ENCODE results near the gene SUPT3H.

SUPT3H gene

DNA sequence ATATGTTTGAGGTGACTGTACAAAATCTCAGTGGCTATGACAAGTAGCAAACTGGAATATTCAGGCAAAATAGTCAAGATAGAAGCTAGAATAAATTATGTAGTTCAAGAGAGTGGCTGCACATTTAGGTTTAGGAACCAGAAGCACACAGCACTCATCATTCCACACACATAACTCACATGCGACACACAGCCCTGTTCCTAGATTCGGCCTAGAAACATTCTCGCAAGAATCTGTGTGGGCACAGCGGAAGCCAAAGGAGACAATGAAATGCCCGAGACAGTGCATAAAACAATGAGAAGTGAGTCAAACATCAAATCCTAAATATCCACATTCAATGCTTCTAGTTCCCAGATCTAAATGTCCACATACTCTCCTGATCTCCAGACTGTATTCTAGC lies 9.5 kb upstream of the SUPT3H start:
- DNase-seq = no peak

DNA sequence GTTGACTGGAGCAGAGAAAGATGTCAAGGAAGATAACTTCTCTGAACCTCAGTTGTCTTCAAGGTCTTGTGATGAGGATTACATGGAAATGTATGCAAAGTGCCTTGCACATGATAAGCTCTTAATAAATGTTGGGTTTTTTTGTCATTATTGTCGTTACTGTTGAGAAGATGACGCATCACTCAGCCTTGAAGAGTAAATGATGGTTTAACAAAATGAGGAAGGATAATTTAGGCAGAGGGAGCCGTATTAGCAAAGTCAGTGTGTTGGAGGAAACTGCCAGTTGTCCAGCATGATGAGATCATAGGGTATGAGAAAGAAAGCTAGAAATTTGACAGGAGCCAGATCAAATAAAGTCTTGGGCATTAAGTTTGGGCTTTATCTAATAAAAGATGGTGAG lies 8.8 kb upstream of the SUPT3H start:
- DNase-seq = no peak

DNA sequence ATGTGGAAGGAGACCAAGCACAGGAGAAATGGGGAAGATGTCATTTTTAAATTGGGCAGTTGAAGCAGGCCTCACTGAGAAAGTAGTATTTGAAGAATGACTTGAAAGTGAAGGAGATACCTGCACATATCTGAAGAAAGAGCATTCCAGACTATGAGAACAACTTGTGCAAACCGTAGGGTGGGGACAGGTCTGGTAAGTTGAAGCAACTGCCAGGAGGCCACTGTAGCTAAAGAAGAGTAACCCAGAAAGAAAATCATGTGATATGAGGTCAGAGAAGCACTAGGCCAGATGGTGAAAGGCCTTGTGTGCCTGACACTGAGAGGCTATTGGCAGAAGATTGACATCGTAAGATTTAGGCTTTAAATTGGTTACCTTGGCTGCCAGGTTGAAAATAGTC lies 4.7 kb upstream of the SUPT3H start:
- no peak for DNase-seq

DNA sequence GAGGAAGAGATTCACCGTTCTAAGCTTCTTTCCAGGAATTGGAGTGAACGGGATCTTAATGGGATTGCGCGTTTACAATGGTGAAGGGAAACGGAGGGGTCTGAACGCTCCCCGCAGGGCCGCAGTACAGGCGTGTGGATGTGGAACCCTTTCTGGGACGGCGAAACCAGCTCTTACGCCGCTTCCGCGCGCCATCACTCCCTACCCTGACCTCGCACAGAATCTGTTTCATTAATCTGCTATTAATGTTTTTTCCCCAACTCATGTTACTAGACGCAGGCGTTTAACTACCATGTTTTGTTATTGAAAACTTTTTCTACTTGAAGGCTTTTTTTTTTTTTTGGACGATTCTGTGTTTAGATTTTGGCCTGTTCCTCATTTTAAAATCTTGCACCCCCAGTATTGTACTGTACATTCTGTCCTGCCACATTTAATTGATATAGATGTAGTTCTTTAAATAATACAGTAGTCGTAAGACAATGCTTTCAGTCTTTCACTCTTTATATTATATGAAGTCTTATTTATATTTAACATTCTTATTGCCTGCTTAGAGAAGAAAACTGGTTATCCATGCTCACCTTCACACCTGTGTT lies 696 bp upstream of the SUPT3H start:
- DNase-seq = peak; percentile 52

DNA sequence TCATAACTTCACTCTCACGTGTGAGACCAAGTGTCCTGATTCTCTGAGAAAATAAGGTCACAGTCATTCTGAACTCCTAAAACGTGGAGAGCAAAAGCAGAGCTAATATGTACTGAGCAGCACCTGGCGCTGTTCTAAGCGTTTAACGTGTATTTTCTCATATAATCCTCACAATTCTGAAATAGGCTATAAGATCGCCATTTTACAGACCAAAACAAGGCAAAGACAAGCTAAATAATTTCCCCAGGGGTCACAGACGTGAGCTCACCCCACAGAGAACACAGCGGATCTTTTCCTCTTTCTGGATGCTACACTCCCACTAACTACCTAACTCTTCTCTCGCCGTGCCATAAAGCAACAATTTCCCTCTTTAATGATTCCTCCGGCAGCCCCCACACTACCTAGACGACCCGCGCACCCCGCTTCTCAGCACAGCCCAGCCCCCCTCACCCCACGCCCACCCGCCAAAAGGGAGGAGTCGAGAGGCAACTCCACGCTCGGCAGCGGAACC lies 636 bp downstream of the SUPT3H start:
- peak; percentile 53 for DNase-seq

DNA sequence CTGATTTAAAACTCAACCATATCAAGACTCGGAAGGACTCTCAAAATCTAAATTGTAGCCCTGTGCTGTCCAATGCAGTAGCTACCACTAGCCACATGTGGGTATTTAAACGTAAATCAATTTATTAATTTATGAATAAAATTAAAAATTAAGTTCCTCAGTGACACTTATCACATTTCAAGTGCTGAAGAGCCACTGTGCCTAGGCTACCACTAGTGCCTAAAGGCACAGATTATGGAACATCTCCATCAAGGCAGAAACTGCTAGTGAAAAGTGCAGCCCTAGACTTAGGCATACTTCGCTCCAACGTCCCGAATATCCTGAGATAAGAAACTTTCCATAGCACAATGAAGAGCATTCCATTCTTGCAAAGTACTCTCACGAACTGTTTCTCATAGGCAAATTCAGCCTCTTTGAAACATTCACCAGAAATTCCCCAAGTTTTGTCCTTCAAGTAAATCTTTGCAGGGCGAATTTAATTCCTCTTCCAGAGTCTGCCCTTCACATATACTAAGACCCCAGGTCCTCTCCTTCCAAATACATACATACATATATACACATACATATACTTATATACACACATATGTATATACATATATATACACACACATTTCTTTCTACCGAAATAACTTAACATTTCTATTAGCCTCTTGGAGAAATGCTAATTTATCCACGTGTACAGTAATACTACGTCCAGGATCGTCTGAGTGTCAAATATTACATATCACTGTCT lies 1.3 kb downstream of the SUPT3H start:
- no peak for DNase-seq

DNA sequence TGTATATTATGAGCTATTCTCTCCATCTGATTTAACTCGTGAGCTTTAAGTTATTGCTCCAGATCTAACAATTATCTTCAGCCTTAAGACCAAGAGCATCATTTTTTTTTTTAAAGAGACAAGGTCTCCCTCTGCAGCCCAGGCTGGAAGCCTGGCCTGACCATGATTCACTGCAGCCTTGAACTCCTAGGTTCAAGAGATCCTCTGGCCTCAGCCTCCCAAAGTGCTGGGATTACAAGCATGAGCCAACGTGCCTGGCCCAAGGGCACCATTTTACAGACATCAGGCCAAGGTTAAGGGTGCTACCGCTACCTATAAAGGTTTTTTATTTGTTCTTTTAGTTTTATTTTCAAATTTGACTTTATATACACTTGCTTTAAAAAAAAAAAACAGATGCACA lies 2.3 kb downstream of the SUPT3H start:
- no peak for DNase-seq

DNA sequence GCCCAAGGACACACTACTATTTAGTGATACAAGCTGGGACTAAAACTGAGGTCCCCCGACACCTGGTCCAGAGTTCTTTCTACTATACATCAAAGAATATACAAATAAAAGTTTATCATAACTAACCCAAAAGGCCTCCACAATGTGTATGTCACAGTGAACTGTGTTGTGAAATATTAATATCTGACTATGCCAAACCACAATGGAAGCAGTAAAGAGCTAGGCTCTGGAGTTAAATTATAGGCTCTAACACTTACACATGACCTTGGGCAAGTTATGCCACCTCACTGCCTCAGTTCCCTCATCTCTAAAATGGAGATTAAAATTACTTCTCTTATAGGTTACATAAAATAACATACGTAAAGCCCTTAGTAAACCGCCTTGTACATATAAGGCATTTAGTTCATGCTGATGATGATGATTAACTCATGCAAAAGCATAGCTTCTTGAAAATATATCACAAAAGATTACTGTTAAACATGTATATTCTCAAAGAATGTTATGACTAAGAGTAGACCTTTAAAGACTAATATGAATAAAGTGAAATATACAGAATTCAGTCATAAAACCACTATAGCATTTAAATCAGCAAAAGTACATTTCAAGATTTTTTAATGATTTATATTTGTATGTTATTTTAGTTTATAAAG lies 5.7 kb downstream of the SUPT3H start:
- DNase-seq = no peak

DNA sequence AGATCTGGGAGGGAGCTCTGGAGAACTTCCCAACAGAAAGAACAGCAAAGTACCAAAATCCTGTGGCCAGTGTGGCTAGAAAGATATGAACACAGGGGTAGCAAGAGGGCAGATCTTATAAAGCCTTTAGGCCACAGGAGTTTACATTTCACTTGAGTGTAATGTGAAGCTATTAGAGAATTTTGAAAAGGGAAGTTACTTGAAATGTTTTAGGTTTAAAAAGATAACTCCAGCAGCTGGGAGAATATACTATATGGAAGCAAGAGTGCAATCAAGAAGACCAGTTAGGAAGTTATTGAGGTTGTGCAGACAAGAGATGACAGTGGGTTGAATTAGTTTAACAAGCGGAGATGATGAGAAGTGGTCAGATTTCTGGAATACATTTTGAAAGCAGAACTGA lies 7.9 kb downstream of the SUPT3H start:
- DNase-seq = no peak

DNA sequence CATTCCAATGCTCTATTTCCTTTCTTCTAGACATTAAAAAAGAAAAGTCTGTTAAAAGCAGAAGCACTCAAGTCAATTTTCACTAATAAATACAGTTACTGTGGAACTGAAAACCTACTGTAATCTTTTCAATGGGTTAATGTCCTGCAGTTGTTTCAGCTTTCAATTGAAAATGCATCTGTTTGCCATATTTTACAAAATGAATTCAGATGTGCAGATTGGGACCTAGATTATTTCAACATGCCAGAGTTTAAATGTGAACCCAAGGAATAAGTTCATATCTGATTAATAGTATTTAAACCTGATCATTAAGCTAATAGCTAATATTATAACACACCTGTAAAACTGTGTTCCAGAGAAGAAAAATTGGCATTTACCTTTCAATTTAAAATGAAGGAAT lies 9.7 kb downstream of the SUPT3H start:
- DNase-seq = no peak

DNA sequence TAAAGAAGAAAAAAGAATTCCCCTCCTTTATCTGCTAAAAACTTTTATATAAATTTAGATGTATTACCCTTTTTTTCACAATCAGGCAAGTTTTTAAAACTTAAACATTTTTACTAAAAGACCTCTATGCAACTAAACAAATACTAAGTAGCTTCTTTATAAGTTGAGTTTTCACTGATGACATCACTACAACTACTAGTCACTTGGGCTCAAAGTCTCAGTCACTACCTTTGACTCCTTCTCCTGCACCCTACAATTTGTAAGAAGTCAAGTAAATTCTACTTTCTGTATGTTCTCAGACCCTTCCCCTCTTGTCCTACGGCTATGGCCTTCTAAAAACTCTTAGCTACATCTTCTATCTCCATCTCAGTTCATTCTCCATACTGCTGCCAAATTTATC lies 11.2 kb downstream of the SUPT3H start:
- no peak for DNase-seq

DNA sequence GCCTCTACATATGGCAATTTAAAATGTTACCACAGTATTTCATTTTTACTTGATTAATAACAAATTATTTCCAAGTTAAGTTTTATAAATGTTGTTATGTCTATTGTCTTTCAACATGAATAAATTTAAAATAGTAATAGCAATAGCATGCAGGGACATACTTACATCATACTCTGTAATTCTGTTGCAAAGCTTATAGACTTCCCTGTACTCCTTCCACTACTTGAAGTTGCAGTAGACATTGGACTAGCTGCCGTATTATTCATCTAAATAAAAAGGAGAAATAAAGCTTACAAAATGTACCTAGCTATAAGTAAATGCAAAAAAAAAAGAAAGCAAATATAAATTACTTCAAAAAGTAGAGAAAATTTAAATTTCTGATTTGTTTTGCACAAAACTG lies 12.7 kb downstream of the SUPT3H start:
- no peak for DNase-seq

DNA sequence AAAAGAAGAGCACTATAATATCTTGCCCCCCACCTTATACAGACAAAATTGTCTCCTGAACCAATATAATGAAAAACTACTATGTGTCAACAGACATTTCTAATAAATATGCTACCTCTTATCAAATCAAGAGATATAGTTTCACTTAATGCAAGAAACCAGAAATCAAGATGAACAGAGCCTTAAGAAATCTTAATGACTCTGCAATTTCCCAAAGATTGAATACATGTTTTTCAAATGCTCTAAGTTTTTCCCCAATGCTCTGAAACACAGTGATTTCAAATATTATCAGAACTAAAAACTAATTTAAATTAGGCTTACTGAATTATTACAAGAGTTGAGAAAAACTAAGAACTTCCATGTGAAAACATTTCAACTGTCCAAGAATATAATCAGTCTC lies 13.3 kb downstream of the SUPT3H start:
- no peak for DNase-seq

DNA sequence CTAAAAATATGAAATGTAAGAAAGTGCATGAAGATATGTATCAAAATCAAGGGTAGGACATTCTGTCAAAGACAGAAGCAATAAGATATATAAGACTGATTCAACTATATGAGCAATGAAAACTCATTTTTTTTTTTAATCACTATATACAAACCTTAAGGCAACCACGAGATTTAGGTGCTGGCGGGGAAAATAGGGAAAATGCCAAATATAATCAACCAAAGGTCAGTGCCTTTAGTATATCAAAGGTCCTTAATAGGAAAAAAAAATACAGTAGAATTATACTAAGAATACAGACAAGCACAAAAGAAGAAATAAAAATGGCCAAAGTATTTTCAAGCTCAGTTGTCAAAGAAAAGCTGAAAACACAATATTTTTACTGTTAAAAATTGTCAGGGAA lies 24.1 kb downstream of the SUPT3H start:
- no peak for DNase-seq

DNA sequence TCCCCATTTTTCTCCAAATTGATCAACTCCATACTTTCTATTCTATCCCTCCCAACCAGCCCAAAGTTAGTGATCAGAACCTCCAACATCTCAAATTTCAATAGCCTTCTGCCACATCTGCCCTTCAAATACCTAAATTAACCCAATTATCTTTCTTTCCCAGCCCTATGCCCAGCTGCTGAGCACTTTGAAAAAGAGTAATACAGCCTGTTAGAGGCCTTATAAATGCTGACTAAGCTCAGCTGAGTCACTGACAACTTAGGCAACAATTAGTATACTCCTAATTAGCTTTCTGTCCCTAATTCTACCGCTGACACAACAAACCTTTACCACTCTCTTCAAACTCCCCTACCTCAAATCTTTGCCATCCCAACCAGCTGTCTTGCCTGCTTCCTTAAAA lies 26.1 kb downstream of the SUPT3H start:
- no peak for DNase-seq

DNA sequence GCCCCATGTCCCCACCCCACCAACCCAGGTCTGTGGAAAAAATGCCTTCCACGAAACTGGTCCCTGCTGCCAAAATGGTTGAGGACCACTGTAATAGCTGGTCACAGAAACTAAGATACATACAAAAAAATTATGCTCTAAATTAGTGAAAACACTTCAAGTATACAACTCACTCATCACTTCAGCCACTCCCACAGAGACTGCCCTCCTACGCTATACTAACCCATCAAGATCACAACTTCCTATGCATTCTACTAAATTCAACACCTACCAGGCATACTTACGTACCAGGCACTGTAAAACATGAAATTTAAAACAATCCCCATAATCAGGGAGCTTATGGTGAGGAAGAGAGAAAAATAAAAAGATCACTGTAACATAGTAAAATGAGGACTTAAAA lies 26.7 kb downstream of the SUPT3H start:
- DNase-seq = no peak

DNA sequence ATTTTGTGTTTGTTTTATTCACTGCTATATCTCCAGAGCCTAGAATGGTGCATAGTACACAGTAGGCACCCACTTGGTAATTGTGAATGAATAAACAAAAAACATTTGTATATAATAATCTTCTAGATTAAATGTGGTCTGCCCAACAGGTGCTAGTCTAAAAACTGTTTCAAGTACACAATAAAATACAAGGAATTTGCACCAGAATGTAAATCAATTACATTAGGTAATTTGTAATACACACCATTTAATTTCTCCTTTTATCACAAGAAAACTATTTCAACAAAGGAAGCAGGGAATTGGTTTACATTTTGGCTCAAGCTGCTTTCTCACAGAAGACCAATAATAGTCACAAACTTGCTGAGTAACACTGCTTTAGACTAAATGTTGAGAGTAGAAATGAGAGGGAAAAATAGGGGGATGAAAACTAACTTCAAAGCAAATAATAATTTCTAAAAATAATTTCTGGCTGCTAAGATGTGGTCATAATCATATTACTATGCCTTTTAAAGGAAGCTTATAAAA lies 27.5 kb downstream of the SUPT3H start:
- no peak for DNase-seq

DNA sequence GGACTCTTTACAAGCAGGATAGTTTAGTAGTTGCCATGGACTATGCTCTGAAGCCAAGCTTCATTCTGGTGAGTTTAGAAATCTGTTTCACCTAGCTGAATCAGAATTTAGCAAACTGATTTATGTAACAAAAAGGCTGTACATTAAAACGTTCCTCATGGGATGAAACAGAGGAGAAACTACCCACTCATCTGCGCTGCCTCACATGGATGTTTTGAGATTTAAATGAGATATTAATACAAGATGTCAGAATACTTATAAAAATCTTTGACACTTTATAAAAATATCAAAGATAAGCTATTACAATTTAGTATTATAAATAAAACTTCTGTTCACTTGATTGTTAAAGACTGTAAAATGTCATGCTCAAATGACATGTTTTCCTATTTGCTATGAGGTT lies 32.8 kb downstream of the SUPT3H start:
- no peak for DNase-seq

DNA sequence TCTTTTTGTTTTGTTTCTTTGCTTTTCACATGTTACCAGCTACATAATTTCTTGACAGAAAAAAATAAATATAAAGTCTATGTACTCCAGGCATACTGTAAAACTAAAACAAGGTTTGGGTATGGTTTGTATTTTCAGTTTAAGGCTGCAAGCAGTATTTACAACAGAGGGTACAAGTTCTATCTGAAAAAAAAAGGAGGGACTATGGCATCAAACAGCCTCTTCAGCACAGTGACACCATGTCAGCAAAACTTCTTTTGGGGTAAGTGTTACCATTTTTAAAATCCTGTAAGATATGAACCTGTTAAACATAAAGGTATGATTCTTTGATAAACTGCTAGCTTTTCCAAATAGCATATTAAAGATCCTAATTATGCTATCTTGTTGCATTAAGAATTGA lies 49.2 kb downstream of the SUPT3H start:
- DNase-seq = no peak

DNA sequence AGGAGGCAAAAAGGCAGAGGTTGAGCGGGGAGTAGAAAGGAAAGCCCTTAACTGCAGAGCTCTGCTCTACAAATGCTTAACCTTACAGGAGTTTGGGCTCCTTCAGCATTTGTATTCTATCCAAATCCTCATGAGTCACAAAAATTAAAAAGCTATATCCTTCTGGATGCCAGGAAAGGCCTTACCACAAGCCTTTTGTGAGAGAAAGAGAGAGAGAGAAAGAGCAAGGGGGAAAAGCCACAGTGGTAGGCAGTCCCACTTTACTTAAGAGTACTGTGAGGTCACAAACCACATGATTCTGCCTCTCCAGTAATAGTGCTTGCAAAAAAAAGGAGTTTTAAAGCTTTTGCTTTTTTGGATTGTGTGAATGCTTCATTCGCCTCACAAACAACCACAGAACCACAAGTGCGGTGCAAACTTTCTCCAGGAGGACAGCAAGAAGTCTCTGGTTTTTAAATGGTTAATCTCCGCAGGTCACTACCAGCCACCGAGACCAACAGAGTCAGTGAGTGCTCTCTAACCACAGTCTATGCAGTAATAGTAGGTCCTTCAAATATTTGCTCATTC lies 49.7 kb downstream of the SUPT3H start, which contains the start of gene RUNX2:
RUNX2 (plus strand) TSS at position 375 of the 567 bp plus-strand sequence. CDS start 397 bp downstream, outside the sequence.
- no peak for DNase-seq

DNA sequence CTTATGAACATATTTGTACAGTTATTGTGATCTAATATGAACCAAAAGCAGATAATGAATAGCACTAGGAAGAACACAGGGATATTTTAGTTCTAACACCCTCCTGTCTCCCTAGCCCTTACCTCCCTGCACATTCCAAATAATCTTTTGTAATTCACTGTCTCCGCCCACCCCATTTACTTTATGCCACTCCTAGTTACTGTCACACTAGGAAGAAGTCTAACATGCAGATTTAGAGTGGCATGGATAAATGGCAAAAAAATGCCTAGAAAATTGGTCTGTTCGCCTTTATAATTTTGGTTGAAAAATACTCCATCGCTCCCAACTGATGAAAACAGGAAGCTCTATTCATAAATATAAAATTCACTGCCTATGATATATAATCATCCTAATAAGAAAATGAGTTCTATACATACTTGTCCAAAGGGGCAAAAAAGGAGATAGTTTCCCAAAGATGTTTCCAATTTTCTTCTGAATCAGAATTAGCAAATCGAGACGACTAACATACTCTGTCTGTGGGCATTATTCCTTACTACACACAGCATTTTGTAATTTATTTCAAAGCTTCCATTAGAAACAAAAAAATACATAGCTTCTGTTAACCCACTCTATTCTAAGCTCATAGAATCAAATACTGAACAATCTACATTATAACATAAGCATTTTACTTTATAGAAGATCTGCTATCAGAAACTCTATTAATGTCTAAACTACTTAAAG lies 50.9 kb downstream of the SUPT3H start:
- no peak for DNase-seq

DNA sequence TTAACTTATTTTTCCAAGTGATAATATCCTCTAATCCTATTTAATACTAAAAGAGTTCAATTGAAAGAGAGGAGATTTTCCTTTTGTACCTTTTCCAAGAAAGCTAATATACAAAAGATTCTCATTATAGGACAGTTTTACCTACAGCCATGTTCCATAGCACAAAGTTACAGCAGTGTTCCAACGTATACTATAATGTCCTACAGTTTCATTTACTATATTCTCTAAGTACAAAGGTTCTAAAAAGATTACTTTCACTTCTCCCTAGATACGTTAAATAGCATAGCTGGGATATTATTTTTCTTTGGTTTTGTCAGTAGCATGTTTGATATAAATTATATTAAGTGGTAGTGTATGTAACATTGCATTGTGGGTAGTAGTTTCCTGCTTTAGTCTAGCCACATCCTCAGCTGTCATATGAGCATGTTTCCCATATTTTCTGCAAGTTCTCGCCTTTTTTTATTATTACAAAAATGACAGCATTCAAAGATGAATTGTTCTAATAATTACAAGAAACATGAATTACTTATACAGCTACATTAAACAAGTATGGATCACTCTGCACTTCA lies 54.0 kb downstream of the SUPT3H start:
- no peak for DNase-seq

DNA sequence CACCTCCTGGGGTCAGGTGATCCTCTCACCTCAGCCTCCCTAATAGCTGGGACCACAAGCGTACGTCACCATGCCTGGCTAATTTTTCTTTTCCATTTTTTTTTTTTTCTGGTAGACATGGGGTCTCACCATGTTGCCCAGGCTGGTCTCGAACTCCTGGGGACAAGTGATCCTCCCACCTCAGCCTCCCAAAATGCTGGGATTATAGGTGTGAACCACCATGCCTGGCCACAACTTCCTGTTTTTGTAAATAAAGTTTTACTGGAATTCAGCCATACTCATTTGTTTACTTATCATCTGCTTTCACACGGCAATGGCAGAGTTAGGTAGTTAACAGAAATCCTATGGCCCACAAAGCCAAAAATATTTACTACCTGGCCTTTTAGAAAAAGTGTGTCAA lies 57.4 kb downstream of the SUPT3H start:
- no peak for DNase-seq
